ENCODE measurements around the gene ZBTB20.

The ZBTB20 gene

DNA sequence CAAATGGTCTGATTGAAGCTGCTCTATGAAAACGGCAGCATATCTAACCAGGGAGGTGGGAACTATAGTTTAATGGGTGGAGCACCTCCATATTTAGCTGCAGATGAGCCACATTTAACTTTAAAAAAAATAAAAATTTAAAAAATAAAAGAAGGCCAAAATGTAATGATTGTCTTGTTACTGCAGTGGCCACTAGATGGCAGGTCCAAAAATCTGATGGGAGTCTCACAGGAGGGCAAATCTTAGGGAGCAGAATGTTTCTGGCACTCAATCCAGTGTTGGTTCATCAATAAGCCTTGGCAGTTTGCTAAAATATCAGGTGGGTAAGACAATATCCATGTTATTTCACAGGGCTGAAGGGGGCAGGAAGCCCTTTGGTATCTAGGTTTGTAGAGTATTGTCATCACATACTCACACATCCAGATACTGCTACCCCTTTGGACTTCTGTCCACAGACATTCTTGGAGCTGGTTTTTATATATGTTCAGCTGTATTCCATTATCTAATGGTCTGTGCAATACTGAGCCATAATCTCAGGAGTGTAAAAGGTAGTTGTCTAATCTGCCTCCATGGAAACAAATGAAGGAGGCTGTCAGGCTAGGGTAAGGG, 619.9 kb downstream of the ZBTB20 start:
- DNase-seq (ENCODE audit: low read depth) = no peak

DNA sequence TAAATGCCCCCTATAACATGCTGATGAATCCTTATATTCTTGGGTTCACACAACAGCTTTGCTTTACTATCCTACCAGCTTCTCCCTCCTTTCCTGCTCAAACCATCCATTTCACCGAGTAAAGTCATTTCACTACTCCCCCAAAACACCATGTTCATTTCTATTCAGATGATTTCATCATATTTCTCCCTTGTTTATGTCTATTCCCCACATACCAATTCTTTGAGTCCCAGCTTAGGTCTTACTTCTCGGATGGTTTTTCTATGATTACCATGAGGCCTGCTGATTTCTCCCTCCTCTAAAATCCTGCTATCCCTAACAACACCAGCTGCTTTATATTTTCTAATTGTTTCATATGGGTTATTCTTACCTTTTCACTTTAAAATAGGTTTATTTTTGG, 621.8 kb downstream of the ZBTB20 start:
- no peak for DNase-seq (ENCODE audit: low read depth)

DNA sequence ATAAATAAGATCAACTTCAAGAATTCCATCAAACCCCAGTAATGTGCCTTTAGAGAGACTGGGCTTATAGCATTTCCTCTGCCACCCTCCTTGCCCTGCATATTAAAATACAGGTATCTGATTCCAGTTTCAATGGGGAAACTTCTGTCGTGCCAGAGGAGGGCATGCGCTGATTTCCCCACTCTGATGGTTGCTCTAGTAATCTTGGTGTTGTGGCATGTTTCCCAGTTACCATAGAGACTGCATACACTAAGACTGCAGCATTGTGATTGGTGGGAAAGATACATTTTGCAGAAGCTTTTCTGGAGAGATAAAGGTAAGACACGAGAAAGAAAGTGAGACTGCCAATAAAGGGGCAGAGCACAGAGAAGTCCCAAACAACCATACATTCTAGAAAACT, 627.7 kb downstream of the ZBTB20 start:
- DNase-seq (ENCODE audit: low read depth) = no peak

DNA sequence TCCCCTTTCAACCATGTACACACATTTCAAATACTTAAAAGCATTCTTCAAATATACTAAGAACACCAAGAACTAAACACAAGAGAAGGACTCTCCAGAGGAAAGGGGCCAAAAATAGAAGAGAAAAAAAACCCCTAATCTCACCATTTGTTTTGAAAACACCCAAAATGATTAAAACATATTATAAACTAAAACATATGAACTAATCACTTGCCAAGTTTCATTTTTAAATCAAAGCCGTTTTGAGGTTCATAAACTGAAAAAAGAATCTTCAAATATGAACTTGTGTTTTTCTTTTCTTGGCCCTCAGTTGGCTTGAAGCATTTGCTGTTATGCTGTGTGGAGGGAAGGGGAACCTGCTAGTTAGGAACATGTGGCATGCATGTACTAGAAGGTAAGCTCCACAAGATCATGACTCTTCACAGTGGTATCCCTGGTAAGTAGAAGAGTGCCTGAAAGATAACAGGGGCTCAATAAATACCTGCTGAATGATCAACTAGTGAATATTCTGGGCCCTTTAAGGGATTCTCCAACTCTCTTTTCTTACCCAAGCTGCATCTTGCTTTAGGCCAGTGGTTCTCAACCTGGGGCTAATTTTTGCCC, 628.8 kb downstream of the ZBTB20 start:
- no peak for DNase-seq (ENCODE audit: low read depth)

DNA sequence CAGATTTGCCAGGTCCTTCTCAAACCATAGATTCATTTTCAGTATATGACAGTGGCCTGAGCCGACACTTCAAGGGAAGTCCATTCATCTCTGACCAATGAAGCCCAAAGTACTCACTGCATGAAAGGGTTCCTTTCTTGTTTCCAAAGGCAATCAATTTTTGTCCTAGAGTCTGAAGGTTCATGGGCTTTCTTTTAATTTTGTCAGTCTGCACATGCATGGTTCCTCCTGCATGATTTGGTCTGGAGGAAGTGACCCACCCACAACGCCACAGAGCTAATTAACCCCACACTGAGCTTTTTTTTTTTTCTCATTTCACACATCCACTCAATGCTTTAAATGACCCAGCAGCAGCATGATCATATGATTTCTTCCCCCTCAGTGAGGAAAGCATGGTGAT, 636.9 kb downstream of the ZBTB20 start:
- no peak for DNase-seq (ENCODE audit: low read depth)

DNA sequence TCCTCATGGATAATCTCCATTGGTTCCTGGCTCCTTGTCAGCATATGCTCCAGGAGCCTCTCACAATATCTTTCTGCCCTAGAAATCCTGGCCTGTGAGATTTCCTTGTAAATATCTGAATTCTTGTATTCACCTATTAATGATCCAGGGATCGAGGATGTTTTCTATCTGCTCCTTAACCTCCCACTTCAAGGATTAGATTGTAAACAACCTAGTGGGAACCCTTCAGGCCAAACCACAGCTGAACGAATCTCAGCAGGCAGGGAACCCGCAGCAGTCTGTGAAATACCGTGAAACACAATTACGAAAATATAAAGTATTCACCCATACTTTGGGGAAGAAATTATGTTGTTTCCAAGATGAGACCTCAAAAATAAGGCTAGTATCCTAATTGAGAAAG, 637.3 kb downstream of the ZBTB20 start:
- no peak for DNase-seq (ENCODE audit: low read depth)

DNA sequence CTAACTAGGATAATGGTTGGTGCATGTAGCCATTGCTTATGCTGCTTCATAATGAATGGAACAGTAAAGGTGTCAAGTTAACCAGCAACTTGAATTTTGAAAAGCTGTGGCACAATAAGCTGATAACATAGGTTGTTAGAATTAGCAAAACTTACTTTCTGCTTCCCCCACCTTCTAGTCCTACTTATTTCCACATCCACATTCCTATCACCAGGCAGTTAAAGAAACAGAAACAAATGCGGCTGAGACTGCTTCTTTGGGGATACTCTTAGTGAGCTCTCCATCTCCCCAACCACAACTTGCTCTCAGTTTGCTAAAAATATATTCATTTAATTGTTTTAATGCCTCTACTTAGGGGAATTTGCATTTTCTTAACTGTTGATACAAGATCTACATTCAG, 638.1 kb downstream of the ZBTB20 start:
- DNase-seq (ENCODE audit: low read depth) = no peak

DNA sequence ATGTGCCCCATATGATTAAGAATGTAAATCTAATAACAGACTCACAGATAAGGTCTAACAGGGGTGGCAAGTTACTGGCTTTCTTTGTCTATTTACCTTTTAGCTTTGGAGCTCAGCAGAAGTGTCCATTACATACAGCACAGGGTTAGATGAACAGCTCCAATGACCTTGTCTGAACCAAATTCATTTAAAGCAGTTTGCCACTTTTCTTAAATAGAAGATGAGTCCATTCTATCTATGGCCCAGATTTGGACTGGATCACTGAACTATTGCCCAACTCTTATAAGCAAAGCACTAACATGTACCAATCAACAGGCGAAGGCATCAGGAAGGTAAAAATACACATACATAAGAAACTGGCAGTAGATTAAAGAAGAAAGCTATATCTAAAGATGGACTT, 638.9 kb downstream of the ZBTB20 start:
- DNase-seq (ENCODE audit: low read depth) = no peak

DNA sequence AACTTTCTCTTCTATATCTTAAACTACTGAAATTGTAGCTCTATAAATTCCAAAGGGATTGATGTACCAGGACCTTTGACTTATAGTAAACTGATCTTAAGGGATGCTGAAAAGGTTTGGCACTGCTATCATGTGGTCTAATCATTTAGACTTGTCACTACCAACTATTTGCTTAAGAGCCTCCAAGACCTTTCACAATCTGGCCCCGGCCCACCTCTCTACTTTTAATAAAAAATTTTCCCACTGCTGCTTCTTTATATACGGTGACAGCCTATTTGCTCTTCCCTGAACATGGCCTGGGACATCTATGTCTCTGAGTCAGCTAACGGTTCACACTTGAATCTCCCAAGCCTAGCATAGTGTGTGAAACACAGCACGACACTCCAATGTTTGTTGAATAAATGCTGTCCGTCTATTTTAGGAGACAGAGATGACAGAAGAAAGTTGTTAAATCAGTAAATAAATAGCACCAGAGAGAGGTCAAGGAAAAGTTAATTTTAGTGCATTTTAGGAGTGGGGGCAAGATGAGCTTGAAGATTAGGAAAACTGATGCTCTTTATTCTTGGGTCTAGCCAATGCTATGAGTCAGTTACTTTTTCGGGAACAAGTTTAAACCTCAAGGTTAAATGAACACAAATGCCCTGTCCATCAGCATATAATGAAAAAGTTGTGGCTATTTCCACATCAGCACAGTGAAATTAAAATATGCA, 640.3 kb downstream of the ZBTB20 start:
- no peak for DNase-seq (ENCODE audit: low read depth)

DNA sequence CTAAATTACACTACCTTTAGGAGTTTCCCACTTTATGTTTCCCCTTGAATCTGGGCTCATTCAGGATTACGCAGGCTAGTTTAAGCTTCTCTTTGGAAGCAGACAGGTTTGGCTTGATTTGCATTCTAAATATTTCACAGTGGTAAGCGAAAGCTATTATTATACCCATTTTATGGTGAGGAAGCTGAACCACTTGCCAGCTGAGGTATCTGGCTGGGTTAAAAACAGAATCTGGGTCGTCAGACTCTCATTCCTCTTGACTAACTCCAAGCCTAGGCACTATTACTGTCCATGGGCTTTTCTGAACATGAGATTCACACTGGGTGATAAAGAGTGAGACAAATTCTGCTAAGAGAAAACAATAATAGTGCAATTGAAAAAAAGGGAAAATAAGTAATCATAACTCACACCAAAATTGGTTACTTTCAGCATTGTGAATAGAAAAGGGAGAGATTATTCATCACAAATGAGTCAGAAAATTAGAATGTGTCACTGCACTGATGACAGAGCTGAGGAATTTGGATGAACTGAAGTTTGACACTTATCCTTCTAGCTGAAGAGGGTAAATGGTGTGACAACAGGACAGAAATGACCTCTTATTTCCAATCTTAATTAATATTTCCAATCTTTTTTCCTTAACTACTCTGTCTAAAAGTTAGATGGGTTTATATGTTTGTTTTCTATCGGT, 642.0 kb downstream of the ZBTB20 start:
- DNase-seq (ENCODE audit: low read depth) = no peak

DNA sequence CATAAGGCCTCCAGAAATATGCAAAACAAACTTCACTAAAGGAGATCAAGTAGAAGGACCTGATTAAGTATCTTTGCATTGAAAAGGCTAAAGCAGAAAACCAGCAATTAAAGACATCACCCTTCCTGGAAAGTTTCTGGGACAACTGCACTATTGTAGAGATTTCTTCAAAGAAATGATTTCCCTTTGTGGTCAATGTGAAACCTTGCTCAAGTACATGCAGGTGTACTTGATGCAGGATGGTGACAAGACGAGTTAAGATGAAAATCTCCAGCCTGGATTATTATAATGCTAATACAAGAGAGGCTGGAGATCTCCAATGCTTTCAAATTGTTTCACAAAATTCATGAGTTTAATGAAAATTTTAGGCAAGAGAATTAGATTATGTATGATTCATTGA, 644.9 kb downstream of the ZBTB20 start:
- DNase-seq (ENCODE audit: low read depth) = no peak

DNA sequence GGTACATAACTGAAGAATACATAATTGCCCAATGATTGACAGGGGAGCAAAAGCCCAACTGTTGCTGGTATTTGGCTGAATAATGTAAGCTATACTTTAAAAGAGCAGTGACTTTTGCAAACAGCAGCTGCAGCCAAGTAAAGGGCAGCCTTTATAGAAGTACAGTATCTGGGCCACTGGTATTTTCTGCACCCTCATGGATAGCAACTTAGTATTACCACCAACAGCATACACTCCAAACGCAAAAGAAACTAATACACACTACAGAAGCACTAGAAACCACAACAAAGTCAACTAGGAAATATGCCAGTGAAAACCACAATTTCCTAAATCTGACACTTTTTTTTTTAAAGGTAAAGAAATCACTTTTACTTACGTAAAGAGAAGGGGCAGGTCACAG, 647.1 kb downstream of the ZBTB20 start:
- DNase-seq (ENCODE audit: low read depth) = no peak

DNA sequence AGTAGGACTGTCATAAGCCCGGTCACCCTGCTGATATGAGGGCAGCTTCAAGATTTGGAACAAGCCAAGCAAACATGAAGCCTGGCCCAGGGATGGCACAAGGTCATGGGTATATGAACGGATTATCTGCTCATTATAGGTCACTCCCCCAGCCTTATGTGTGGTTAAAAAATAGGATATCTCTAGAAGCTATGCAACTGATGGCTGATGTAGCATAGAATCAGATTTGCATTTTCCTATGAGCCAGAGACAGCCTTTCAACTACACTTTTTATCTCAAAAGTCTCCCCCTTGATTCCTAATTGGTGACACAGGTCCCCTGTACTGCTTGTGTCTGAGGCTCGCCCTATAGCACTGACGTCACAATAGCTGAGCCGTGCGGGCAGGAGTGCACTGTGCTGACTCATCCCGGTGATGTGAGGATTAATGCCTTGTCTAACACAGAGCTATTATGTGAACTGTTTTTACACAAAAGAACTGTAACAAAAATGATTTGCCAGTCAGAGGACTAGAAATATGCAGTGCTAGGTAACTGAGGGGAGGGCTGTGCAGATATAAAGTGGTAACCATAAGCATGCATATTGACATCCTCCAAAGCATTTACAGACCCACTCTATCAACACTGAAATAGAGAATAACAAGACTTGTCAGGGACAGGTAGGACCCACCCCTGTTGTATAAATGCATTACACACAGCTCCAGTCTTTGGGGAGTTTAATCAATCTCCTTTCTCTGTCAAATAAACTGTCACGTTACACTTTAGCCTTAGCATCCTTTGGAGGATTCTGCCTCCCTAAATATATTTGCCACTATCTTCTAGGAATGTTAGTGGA, 648.3 kb downstream of the ZBTB20 start:
- DNase-seq (ENCODE audit: low read depth) = no peak

DNA sequence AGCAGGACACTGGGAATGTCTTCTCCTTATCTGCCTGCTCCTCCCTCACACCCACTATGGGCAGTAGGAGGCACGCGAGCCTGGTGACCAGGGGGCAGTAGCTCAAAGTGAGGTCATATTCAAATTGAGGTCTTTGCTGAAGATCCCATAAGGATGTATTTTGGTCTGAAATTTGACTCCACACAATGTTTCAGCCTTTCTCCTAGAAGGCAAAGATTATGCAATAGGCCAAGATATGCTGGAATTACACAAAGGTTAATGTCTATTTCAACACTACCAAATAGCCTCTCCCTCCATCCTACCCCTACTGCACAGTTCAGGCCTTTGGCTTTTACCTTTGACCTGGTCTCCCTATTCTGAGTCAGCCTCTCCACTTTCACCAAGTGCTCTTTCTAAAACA, 650.2 kb downstream of the ZBTB20 start:
- DNase-seq (ENCODE audit: low read depth) = no peak

DNA sequence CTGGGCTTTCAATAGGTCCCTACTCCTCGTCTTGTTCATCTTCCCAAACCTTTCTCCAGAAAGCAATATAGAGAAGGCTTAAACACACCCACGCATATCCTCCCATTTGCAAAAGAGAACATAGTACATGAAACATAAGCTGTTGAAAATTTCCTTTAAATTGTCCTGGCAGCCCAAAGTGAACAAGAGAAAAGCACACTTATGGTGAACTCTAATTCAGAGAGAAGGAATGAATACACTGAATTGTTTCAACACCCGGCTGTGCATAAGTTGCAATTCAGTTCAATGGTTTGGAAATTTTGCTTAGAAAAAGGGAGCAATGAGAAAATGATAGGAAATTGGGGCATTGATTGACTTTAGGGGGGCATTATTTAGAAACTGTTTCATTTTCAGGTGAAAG, 650.6 kb downstream of the ZBTB20 start:
- no peak for DNase-seq (ENCODE audit: low read depth)

DNA sequence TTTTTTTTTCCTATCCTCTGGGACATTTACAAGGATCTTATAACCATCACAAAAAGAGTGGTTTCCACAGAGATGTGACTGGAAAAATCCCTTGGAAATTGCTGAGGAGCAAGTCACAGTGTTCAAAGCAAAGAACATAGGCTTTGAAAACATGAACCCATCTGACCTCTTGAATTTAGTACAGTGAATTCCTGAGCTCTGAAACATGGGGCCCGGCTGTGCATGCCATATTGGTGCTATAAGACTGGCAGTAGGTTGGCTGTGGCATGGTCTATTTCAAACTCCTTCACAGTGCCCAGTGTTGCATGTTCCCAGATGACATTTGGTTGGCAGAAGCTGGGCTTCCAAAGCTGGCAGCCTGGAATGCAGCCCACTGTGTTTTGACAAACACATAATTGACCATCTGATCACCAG, 651.1 kb downstream of the ZBTB20 start:
- no peak for DNase-seq (ENCODE audit: low read depth)

DNA sequence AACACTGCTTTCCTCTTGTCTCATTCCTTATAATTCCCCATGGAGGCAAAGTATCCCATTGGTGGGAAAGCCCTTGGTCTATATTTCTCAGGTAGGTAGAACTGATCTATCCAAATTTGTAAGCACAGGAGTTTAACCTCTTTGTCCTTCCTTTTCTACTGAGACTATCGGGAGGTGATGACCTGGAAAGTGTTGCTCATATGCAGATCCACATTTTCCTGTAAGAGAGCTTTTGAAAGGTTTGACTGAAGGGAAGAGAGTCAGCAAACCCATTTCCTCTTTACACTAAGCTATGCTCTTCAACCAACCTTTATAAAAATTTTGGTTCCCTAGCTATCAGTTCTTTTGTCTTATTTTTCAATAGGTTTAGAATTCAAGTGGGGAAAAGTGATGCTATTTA, 652.6 kb downstream of the ZBTB20 start:
- no peak for DNase-seq (ENCODE audit: low read depth)

DNA sequence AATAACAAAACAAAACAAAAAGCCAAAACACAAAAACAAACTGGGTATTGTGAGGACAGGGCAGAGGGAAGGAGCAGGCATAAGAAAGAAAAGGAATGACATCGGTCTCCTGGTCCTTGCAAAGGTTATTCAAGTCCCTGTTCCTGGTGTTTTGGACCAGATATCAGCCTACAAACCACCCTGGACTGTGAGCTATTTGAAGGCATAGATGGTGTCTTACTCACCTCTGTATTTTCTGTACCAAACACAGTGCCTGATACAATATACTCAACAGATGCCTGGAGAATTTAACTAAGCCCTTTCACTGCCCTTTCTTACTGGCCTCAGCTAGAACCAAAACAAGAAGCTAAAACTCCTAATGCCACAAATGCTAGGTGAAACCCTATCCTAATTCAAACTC, 656.3 kb downstream of the ZBTB20 start:
- DNase-seq (ENCODE audit: low read depth) = no peak

DNA sequence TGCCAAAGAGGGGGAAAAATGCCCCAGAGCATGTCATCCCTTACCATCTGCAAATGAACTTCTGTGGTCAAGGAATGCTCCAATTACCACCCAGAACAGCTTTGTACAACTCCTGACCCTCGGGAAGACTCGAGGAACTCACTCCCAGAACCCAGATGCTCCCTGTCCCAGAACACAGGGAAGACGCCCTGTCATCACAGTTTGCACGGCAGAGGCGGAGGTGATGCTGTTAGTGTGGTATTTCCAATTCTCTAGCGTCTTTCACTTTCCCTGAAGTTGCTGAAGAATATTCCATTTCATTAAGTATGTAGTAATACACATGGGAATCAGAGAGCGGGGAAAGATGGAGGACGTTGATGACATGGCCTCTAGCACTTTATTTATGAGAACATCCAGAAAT, 659.6 kb downstream of the ZBTB20 start:
- DNase-seq (ENCODE audit: low read depth) = no peak

DNA sequence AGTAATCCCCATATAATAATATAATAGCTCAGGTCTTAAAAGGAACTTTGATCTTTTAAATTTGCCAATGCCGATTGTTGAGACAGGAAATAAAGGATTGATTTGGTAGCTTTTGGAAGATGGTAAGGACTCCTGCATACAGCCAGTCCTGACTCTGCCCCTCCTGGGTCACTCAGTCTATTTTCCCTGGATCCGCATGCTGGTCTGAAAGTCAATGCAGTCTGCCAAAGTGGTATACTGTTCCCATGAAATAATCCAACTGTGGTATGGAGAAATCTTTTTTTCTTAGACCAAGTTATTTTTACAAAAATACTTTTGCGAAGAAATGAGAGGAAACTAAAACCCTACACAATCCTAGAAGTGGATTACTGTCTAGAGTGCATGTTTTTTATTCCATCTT, 662.2 kb downstream of the ZBTB20 start:
- DNase-seq (ENCODE audit: low read depth) = no peak

DNA sequence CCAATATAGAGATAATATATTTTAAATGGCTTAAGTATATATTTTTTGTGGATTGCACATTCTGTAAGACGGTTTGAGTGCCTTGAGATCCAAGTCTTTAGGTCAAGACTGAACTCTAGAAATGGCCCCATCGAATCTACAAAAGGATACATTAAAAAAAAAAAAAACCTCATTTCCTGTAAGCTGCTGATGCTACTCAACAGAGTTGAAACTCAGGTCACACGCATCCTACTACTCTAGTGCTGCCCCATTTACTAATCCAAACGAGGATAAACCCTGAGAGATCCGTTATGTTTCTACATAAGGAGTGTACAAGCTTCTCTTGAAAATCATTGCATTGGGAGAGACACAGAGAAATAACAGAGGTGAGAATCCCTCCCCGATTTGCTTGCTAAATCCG, 666.0 kb downstream of the ZBTB20 start:
- DNase-seq (ENCODE audit: low read depth) = no peak

DNA sequence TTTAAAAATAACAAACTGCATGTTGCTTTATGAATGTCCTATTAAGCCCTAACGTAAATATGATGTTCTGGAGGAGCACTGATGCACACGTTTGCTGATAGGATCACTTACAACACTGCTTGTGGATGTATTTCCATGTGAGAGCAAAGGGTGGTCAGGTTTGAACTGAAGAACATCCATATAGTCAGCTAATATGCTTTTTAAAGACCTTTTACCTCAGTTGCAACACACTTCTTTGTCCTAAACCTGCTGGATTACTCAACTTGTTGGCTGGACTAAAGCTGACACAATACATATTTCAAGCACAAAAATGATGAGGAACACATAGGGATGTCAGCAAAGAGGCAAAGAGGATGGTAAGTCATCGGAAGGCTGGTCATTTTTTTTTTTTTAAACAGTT, 666.6 kb downstream of the ZBTB20 start:
- DNase-seq (ENCODE audit: low read depth) = no peak
